ENCODE measurements around the gene CADPS2.
"Not testable (repeated sequence)": the region's sequence is repeated elsewhere in the genome, so short reads cannot be mapped to it uniquely, and the experiment has no call there.

The CADPS2 gene

DNA sequence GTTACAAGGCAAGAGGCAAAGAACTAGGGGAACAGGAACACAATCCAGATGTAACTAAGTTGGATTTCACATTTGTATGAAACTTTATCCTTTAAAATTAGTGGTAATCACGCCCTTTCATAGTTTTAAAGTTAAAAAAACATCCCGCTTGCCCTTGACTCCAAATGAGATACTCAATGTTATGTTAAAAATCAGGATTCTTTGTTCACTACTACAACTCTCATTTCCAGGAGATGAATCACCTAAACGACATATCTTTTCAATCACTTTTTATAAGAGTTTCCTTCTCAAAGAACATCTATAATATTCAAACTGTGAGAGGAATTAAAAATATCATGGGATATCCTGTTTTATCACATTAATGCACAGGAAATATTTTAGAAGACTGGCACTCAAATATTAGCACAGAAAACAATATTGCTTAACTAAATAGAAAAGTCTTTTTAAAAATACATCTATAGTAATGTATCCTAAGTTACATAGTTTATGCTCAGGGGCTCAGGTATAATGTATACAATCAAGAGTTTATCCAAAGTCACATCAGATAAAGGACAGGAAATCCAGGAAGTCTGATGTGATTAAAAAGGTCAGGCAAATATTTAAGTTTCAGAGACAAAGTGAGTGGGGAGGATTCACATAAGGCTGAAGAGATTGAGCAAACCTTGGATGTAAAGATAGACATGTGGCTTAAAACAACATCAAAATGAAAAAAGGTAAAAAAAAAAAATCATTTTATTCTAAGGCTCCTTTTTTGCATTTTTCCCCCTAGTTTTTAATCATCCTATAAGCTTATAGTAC lies 41.9 kb downstream of the CADPS2 start:
- Mint-ChIP-seq H3K9me3 (no peaks in the 10 kb centered on the region), H3K4me3 (no peak overlapping the region), H3K4me1 (no peaks in the 10 kb centered on the region), H3K27me3 (ENCODE audit: low read depth) (no peaks in the 10 kb centered on the region), H3K36me3 (ENCODE audit: low read depth) (no peaks in the 10 kb centered on the region), H3K27ac (no peak overlapping the region)
- TF ChIP-seq, protein P1, sequence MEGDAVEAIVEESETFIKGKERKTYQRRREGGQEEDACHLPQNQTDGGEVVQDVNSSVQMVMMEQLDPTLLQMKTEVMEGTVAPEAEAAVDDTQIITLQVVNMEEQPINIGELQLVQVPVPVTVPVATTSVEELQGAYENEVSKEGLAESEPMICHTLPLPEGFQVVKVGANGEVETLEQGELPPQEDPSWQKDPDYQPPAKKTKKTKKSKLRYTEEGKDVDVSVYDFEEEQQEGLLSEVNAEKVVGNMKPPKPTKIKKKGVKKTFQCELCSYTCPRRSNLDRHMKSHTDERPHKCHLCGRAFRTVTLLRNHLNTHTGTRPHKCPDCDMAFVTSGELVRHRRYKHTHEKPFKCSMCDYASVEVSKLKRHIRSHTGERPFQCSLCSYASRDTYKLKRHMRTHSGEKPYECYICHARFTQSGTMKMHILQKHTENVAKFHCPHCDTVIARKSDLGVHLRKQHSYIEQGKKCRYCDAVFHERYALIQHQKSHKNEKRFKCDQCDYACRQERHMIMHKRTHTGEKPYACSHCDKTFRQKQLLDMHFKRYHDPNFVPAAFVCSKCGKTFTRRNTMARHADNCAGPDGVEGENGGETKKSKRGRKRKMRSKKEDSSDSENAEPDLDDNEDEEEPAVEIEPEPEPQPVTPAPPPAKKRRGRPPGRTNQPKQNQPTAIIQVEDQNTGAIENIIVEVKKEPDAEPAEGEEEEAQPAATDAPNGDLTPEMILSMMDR (IDR thresholded peaks at IDR 0.05; ENCODE audit: unreplicated experiment in 3 of 3) = no peak

DNA sequence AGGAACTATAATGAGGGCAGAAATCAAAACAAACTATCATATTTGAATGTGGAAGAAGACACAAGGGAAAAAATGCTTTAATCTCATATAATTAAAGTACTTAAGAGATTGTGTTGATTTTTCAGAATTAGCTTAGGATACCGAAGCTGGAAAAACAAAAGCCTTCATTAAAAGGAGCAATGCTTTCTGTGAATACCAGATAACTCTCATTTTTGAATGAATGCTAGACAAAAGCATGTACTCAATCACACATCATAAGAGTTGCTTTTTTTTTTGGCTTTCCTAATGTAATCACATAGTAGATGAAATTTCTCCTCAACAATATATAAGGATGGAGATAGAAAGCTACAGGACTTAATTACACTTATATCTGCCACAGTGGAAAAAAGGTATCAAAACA lies 43.3 kb downstream of the CADPS2 start:
- TF ChIP-seq, protein P1 (IDR thresholded peaks at IDR 0.05; ENCODE audit: unreplicated experiment in 3 of 3) = no peak
- Mint-ChIP-seq H3K27ac (no peak overlapping the region), H3K27me3 (ENCODE audit: low read depth) (no peaks in the 10 kb centered on the region), H3K9me3 (peaks cover 4% of the 10 kb centered on the region), H3K4me3 (no peak overlapping the region), H3K4me1 (no peaks in the 10 kb centered on the region), H3K36me3 (ENCODE audit: low read depth) (no peaks in the 10 kb centered on the region)

DNA sequence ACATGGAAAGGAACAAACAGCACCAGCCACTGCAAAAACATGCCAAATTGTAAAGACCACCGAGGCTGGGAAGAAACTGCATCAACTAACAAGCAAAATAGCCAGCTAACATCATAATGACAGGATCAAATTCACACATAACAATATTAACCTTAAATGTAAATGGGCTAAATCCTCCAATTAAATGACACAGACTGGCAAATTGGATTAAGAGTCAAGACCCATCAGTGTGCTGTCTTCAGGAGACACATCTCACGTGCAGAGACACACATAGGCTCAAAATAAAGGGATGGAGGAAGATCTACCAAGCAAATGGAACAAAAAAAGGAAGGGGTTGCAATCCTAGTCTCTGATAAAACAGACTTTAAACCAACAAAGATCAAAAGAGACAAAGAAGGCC lies 50.0 kb downstream of the CADPS2 start:
- not testable (repeated sequence) for H3K4me3 Mint-ChIP-seq; H3K36me3 Mint-ChIP-seq (ENCODE audit: low read depth); H3K27ac Mint-ChIP-seq; H3K27me3 Mint-ChIP-seq (ENCODE audit: low read depth); H3K4me1 Mint-ChIP-seq
- peaks cover 22% of the 10 kb centered on the region for H3K9me3 Mint-ChIP-seq

DNA sequence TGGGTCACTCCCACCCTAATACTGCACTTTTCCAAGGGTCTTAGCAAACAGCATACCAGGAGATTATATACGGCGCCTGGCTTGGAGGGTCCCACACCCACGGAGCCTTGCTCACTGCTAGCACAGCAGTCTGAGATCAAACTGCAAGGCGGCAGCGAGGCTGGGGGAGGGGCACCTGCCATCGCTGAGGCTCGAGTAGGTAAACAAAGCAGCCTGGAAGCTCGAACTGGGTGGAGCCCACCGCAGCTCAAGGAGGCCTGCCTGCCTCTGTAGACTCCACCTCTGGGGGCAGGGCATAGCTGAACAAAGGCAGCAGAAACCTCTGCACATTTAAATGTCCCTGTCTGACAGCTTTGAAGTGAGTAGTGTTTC lies 51.7 kb downstream of the CADPS2 start:
- H3K4me1 Mint-ChIP-seq; H3K36me3 Mint-ChIP-seq (ENCODE audit: low read depth); H3K27me3 Mint-ChIP-seq (ENCODE audit: low read depth): not testable (repeated sequence)
- H3K9me3 Mint-ChIP-seq = peaks cover 22% of the 10 kb centered on the region
- H3K4me3 Mint-ChIP-seq = peak overlapping the region in 2 of 3 experiments; percentile 34 to 40
- peak overlapping the region in 1 of 3 experiments; percentile 23 for H3K27ac Mint-ChIP-seq

DNA sequence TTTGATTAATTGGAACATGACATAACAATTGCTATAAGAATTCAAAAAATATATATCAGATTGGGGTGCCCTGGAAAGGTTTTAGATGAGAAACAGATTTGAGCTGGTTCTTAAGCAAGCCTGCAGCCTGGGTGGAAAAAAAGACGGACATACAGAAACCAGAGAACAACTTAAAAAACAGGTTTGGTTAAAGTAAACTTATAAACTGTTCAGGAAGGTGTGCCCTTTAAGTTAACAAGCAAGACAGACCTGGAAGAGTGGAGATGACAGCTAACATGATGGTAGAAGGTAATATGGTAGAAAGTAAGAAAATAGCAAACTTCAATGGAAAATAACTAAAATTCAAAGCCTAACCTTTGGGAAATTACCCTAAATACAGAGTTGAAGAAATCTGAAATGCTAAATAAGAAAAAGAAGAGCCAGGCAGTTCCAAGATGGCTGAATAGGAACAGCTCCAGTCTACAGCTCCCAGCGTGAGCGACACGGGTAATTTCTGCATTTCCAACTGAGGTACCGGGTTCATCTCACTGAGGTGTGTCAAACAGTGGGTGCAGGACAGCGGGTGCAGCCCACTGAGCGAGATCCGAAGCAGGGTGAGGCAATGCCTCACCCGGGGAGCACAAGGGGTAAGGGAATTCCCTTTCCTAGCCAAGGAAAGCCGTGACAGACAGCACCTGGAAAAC lies 52.2 kb downstream of the CADPS2 start:
- Mint-ChIP-seq H3K36me3 (ENCODE audit: low read depth) (peaks cover 4% of the 10 kb centered on the region), H3K4me3 (peak overlapping the region in 2 of 3 experiments; percentile 33 to 40), H3K4me1 (no peaks in the 10 kb centered on the region), H3K27me3 (ENCODE audit: low read depth) (no peaks in the 10 kb centered on the region), H3K27ac (peak overlapping the region in 1 of 3 experiments; percentile 23), H3K9me3 (peaks cover 22% of the 10 kb centered on the region)
- TF ChIP-seq, protein P1 (IDR thresholded peaks at IDR 0.05; ENCODE audit: unreplicated experiment in 3 of 3) = no peak

DNA sequence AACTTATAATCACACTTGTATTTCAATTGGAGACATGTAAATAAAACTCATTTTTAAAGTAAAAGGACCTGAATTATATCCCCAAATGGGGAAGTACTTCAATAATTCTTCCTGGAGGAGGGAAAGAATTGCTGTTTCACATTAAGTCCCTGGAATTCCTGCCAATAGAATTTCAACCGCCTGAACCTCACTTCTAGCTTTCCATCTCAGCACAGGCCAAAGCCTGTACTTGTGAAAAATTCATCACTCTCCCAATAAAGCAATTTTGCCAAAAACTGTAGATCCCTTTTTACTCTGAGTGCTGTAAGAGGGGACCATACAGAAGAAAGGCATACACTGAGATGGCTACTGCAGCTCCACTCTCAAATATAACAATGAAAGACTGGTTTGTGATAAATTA lies 54.8 kb downstream of the CADPS2 start:
- no peak overlapping the region for H3K4me3 Mint-ChIP-seq
- H3K27me3 Mint-ChIP-seq (ENCODE audit: low read depth) = no peaks in the 10 kb centered on the region
- no peaks in the 10 kb centered on the region for H3K4me1 Mint-ChIP-seq
- peaks cover 12% of the 10 kb centered on the region for H3K9me3 Mint-ChIP-seq
- H3K27ac Mint-ChIP-seq = no peak overlapping the region
- H3K36me3 Mint-ChIP-seq (ENCODE audit: low read depth) = no peaks in the 10 kb centered on the region
- TF ChIP-seq, protein P1 (IDR thresholded peaks at IDR 0.05; ENCODE audit: unreplicated experiment in 3 of 3) = no peak

DNA sequence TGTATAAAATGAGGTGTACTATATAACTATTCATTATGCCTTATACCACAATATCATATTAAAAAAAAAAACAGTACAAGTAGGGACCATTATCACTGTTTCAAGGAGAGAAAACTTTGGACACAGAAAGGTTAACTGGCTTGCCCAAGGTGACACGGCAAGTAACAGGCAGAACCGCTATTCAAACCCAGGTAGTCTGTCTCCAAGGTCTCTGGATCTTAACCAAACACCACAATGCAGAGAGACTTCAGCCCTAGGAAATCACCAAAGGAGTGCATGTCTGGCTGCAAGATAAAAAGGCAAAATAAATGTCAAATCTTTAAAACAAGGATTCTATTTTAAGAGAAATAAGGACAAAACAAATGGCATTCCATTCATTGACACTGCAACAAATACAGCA lies 56.3 kb downstream of the CADPS2 start:
- Mint-ChIP-seq H3K27me3 (ENCODE audit: low read depth) (no peaks in the 10 kb centered on the region), H3K27ac (no peak overlapping the region), H3K4me3 (no peak overlapping the region), H3K9me3 (peaks cover 3% of the 10 kb centered on the region), H3K4me1 (no peaks in the 10 kb centered on the region), H3K36me3 (ENCODE audit: low read depth) (no peaks in the 10 kb centered on the region)
- TF ChIP-seq, protein P1 (IDR thresholded peaks at IDR 0.05; ENCODE audit: unreplicated experiment in 3 of 3) = no peak

Data from nephron (organoid).